Choroid plexus epithelial cell (primary cell): ENCODE results near the gene NRXN3.

Experiments
- DNase-seq: peaks from one replicate; pipeline ENCODE4 v3.0.0-alpha.2; 2010; ENCODE audit warnings: low read depth
- H3K4me3 ChIP-seq: 2 replicates; pipeline ENCODE4 v1.5.1; 2011; ENCODE audit warnings: low read depth, mild to moderate bottlenecking, control low read depth, low read length, moderate library complexity
- CTCF ChIP-seq: conservative IDR thresholded peaks from 2 replicates; pipeline ENCODE4 v1.5.1; 2011; ENCODE audit warnings: low read depth, mild to moderate bottlenecking, control low read depth, inconsistent platforms, low read length, moderate library complexity

NRXN3 gene

GRCh38 chr14:78170203-78170602 lies at the start of gene NRXN3:
NRXN3 (plus strand) TSS chr14:78170373; CDS start chr14:78243094, 72,721 bp downstream.
- TF ChIP-seq CTCF, result no peak
- H3K4me3 ChIP-seq, result no peak within 1 kb of the TSS
- DNase-seq, result peak; percentile 6

- no peak overlapping the region for H3K4me3 ChIP-seq
- DNase-seq, result no peak
- TF ChIP-seq CTCF, result no peak
Measured at GRCh38 chr14:78122436-78122835, 47.7 kb upstream of the NRXN3 start.

- no peak overlapping the region for H3K4me3 ChIP-seq
- no peak for DNase-seq
- TF ChIP-seq CTCF, result no peak
Measured at GRCh38 chr14:78123650-78124253, 46.4 kb upstream of the NRXN3 start.

- no peak overlapping the region for H3K4me3 ChIP-seq
- DNase-seq, result no peak
- no peak for TF ChIP-seq CTCF
Measured at GRCh38 chr14:78127961-78128360, 42.2 kb upstream of the NRXN3 start.

- no peak for DNase-seq
- TF ChIP-seq CTCF, result no peak
- no peak overlapping the region for H3K4me3 ChIP-seq
Measured at GRCh38 chr14:78129375-78129774, 40.8 kb upstream of the NRXN3 start.

GRCh38 chr14:78130356-78130755 lies 39.8 kb upstream of the NRXN3 start:
- no peak for DNase-seq
- H3K4me3 ChIP-seq, result no peak overlapping the region
- TF ChIP-seq CTCF, result no peak

GRCh38 chr14:78131201-78131600 lies 39.0 kb upstream of the NRXN3 start:
- TF ChIP-seq CTCF, result no peak
- no peak overlapping the region for H3K4me3 ChIP-seq
- no peak for DNase-seq
